Measurements from ENCODE around the gene HIVEP2. TPM values are rescaled to one million over a fixed set of nuclear protein-coding genes. Genes with fewer than 3 reads are reported as not detected.

Gene HIVEP2
- total and polyA plus RNA-seq, 8 donors: 0.58 to 14.3 (median 4.8) TPM

- Histone ChIP-seq H3K4me3 (no peak overlapping the region), H3K4me1 (peaks cover 0 to 9% (median 0%) of the 10 kb centered on the region in 4 donors), H3K36me3 (peaks cover 8 to 83% (median 60%) of the 10 kb centered on the region in 4 donors), H3K9me3 (no peaks in the 10 kb centered on the region), H3K27ac (no peak overlapping the region), H3K27me3 (no peaks in the 10 kb centered on the region)
- WGBS, 5 donors: 27 to 55% (median 29%) methylated on average over 2 of the region's 2 CpGs
- DNase-seq: peak in 1 of 2 donors; percentile 33
- TF ChIP-seq, protein P1, sequence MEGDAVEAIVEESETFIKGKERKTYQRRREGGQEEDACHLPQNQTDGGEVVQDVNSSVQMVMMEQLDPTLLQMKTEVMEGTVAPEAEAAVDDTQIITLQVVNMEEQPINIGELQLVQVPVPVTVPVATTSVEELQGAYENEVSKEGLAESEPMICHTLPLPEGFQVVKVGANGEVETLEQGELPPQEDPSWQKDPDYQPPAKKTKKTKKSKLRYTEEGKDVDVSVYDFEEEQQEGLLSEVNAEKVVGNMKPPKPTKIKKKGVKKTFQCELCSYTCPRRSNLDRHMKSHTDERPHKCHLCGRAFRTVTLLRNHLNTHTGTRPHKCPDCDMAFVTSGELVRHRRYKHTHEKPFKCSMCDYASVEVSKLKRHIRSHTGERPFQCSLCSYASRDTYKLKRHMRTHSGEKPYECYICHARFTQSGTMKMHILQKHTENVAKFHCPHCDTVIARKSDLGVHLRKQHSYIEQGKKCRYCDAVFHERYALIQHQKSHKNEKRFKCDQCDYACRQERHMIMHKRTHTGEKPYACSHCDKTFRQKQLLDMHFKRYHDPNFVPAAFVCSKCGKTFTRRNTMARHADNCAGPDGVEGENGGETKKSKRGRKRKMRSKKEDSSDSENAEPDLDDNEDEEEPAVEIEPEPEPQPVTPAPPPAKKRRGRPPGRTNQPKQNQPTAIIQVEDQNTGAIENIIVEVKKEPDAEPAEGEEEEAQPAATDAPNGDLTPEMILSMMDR (IDR thresholded peaks at IDR 0.05): no peak
- TF ChIP-seq POLR2AphosphoS5 (IDR thresholded peaks at IDR 0.05) (peak in 1 of 3 donors; percentile 30), EP300 (IDR thresholded peaks at IDR 0.05) (no peak)
- intact Hi-C loops (cut with DNase I; ENCODE audit: low total_unique reads): no loop called here
Observed at GRCh38 chr6:142756215-142756630, 188.8 kb downstream of the HIVEP2 start.

DNA sequence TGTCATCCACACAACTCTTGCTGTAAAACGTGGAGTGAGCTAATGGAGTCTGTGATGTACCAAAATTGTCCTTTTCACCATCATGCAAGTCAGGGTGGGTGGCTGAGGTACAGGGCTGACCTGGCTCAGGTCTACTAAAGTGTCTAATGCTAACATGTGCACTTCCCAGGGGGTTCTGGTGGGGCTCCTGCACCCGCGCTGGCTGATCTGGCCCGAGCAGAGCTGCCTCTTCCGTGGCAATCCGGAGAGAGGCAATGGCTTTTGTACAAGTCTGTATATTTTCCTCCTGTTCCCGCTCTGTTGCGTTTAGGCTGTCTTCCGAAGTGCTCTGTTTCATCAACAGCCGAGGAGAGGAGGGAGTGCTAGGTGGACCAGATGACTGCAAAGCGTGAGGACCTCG, 191.8 kb downstream of the HIVEP2 start:
- intact Hi-C loops (cut with DNase I; ENCODE audit: low total_unique reads): no loop called here
- 93 to 98% (median 95%) methylated on average over 12 of the region's 12 CpGs for WGBS, 5 donors
- H3K27ac ChIP-seq: no peak overlapping the region
- no peak overlapping the region for H3K4me3 ChIP-seq
- no peaks in the 10 kb centered on the region for H3K27me3 ChIP-seq
- no peak for TF ChIP-seq EP300 (IDR thresholded peaks at IDR 0.05)
- TF ChIP-seq, protein P1 (IDR thresholded peaks at IDR 0.05): no peak
- no peak for TF ChIP-seq POLR2A (IDR thresholded peaks at IDR 0.05)
- TF ChIP-seq POLR2AphosphoS5 (IDR thresholded peaks at IDR 0.05): no peak
- no peak for DNase-seq
- peaks cover 0 to 9% (median 0%) of the 10 kb centered on the region in 4 donors for H3K4me1 ChIP-seq
- H3K36me3 ChIP-seq: peaks cover 8 to 53% (median 30%) of the 10 kb centered on the region in 4 donors
- no peaks in the 10 kb centered on the region for H3K9me3 ChIP-seq

DNA sequence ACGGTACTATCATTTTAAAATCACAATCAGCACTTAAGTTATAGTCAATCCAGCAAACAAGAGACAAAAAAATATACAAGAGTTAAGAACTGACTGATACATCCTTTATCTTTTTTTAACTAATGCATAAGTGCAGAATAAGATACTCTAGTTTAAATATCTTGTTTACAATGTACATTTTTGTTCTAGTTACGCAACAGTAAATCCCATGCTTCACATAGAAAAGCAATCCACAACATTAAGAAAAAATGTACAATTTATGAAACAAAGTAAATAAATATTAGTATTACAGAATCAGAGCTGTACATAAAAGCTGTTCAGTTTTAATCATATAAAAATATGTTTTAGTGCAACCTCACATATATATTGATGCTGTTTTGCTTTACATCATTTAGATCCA, 192.6 kb downstream of the HIVEP2 start:
- no peaks in the 10 kb centered on the region for H3K27me3 ChIP-seq
- 91 to 99% (median 96%) methylated on average over 2 of the region's 2 CpGs for WGBS, 5 donors
- DNase-seq: no peak
- H3K4me1 ChIP-seq: peaks cover 0 to 9% (median 0%) of the 10 kb centered on the region in 4 donors
- H3K4me3 ChIP-seq: no peak overlapping the region
- no peak overlapping the region for H3K27ac ChIP-seq
- TF ChIP-seq, protein P1 (IDR thresholded peaks at IDR 0.05): no peak
- TF ChIP-seq EP300 (IDR thresholded peaks at IDR 0.05): no peak
- TF ChIP-seq POLR2AphosphoS5 (IDR thresholded peaks at IDR 0.05): no peak
- no peak for TF ChIP-seq POLR2A (IDR thresholded peaks at IDR 0.05)
- intact Hi-C loops (cut with DNase I; ENCODE audit: low total_unique reads): no loop called here
- peaks cover 8 to 44% (median 22%) of the 10 kb centered on the region in 4 donors for H3K36me3 ChIP-seq
- H3K9me3 ChIP-seq: no peaks in the 10 kb centered on the region

DNA sequence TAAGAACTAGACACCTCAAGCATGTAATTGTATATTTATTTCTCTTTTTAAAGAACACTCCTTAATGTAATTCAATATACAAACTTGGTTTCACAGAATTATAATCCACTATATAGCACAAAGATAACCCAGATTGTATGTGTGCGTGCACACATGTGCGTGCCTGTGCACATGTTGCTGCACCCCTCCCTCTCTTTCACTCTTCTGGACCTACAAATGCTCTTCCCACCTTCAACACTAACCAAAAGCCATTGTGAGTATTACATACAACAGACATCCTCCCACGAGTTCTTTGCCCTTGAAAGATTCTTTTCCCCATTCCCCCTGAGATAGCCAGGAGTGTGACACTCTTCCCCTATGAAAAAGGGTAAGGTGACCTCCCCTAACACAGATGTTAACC, 193.5 kb downstream of the HIVEP2 start:
- Histone ChIP-seq H3K36me3 (peaks cover 8 to 37% (median 17%) of the 10 kb centered on the region in 4 donors), H3K4me1 (peaks cover 0 to 7% (median 0%) of the 10 kb centered on the region in 4 donors), H3K4me3 (no peak overlapping the region), H3K9me3 (no peaks in the 10 kb centered on the region), H3K27ac (no peak overlapping the region), H3K27me3 (no peaks in the 10 kb centered on the region)
- no peak for DNase-seq
- intact Hi-C loops (cut with DNase I; ENCODE audit: low total_unique reads): no loop called here
- TF ChIP-seq POLR2A (IDR thresholded peaks at IDR 0.05) (no peak), POLR2AphosphoS5 (IDR thresholded peaks at IDR 0.05) (no peak), EP300 (IDR thresholded peaks at IDR 0.05) (no peak)
- TF ChIP-seq, protein P1 (IDR thresholded peaks at IDR 0.05): no peak
- 86 to 99% (median 94%) methylated on average over 3 of the region's 3 CpGs for WGBS, 5 donors

All from stomach (tissue), 9 donors.